Upper lobe of left lung (tissue), 4 donors: ENCODE results near the gene ZNF32.

Experiments
- POLR2AphosphoS5 ChIP-seq, 2 donors: sonication (generic); formaldehyde crosslinking; IDR thresholded peaks; one replicate each; pipeline ENCODE4 v1.5.1; 2017; ENCODE audit warnings: antibody characterized with exemption in 2 of 2
- TF ChIP-seq, protein P1 (sequence below), 6 experiments: fragments of 450-650 bp in 4 of 6; fragments of 200-600 bp in 2 of 6; sonication (generic) in 2 of 6; IDR thresholded peaks; one replicate each; pipeline ENCODE4 v1.5.1; 2016 to 2019; ENCODE audit warnings: antibody characterized with exemption in 6 of 6

DNA sequence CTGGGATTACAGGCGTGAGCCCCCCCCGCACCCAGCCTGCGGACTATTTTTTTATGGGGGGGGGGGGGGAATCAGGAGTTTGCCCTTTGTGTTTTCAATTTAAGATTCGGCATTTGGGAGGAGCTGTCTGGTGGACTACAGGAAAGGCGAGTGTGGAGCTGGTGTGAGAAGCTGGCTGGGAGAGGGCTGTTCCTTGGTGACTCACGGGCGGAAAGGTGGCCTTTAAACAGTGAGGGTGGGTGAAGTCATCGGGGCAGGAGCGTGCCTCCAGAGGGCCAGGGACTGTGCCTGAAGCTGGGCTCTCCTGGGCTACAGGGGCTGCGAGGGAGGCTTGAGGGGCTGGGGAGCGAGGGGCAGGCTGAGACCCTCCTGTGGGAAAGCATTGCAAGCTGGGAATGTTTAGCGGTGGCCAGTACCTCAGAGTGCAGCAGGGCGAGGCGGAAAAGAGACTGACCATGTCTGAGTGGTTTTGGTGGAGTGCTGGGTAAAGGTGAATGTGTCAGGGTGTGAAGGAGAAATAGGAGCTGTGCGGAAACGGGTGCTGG lies 39.7 kb upstream of the ZNF32 start:
- TF ChIP-seq, protein P1, sequence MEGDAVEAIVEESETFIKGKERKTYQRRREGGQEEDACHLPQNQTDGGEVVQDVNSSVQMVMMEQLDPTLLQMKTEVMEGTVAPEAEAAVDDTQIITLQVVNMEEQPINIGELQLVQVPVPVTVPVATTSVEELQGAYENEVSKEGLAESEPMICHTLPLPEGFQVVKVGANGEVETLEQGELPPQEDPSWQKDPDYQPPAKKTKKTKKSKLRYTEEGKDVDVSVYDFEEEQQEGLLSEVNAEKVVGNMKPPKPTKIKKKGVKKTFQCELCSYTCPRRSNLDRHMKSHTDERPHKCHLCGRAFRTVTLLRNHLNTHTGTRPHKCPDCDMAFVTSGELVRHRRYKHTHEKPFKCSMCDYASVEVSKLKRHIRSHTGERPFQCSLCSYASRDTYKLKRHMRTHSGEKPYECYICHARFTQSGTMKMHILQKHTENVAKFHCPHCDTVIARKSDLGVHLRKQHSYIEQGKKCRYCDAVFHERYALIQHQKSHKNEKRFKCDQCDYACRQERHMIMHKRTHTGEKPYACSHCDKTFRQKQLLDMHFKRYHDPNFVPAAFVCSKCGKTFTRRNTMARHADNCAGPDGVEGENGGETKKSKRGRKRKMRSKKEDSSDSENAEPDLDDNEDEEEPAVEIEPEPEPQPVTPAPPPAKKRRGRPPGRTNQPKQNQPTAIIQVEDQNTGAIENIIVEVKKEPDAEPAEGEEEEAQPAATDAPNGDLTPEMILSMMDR (IDR thresholded peaks at IDR 0.05): no peak
- no peak for TF ChIP-seq POLR2AphosphoS5 (IDR thresholded peaks at IDR 0.05)
